Adrenal gland (tissue), 12 donors: ENCODE data around the gene SHISA6. TPM values are rescaled to one million over a fixed set of nuclear protein-coding genes. Genes with fewer than 3 reads are reported as not detected.

Experiments
- DNase-seq, 7 donors: peaks; one replicate each; pipeline ENCODE4 v3.0.0-alpha.2; 2019 to 2020
- H3K27ac ChIP-seq, 5 donors: fragments of 200-600 bp; sonication (generic) in 4 of 5; 1 replicate in 3 of 5; 2 replicates in 2 of 5; pipeline versions ENCODE4 v1.5.1 to v1.8.0; 2016 to 2020; ENCODE audit warnings: mild to moderate bottlenecking in 1 of 5
- H3K27me3 ChIP-seq: fragments of 200-600 bp; 2 replicates; pipeline ENCODE4 v1.8.0; 2021
- H3K36me3 ChIP-seq, 2 donors: fragments of 200-600 bp; replicated peaks in 1 of 2; 1 replicate in 1 of 2; 2 replicates in 1 of 2; pipeline versions ENCODE4 v1.5.1 to v1.8.0; 2018 to 2022
- H3K4me1 ChIP-seq, 2 donors: fragments of 200-600 bp; replicated peaks in 1 of 2; 1 replicate in 1 of 2; 2 replicates in 1 of 2; pipeline versions ENCODE4 v1.5.1 to v1.8.0; 2018 to 2021
- H3K4me3 ChIP-seq, 4 donors: fragments of 200-600 bp; sonication (generic) in 3 of 4; one replicate each; pipeline ENCODE4 v1.5.1; 2016 to 2018
- H3K9me3 ChIP-seq, 3 donors: fragments of 200-600 bp; sonication (generic) in 1 of 3; replicated peaks in 1 of 3; 1 replicate in 2 of 3; 2 replicates in 1 of 3; pipeline versions ENCODE4 v1.5.1 to v1.8.0; 2016 to 2021
- POLR2A ChIP-seq, 2 donors: fragments of 450-650 bp; IDR thresholded peaks; one replicate each; pipeline ENCODE4 v1.6.1; 2017; ENCODE audit warnings: antibody characterized with exemption in 2 of 2, mild to moderate bottlenecking in 2 of 2, moderate library complexity in 1 of 2
- WGBS, 4 donors: extraction: QIAGEN DNeasy Blood & Tissue Kit in 2 of 4; methylation state at CpG; one replicate each; pipeline versions ENCODE4 v1.1.5 to v1.1.7; 2013 to 2017; 5-methylcytosine and 5-hydroxymethylcytosine counted together
- intact Hi-C, 2 donors: fragments of 100-400 bp; cut with DNase I; formaldehyde crosslinking; loops; one replicate each; pipeline versions ENCODE4 v1.14.1 to v1.15.0; 2022 to 2023
- polyA plus RNA-seq, 3 donors: library from polyadenylated mRNA; stranded (reverse); fragments of 200-250 nt in 2 of 3; fragments of 350-450 nt in 1 of 3; fragmentation: Illumina TruSeq in 1 of 3; extraction: RNeasy Lipid Tissue Mini Kit (QIAGEN cat#74804) in 1 of 3; gene quantifications; one replicate each; pipeline ENCODE4 v1.2.3, GENCODE V29; 2013 to 2014
- total RNA-seq, 9 donors: library from RNA; depleted of rRNA in 4 of 9; stranded (reverse); fragments of >200 nt in 4 of 9; fragments of 120-200 nt in 1 of 9; fragmentation: NEBNext Ultra II Directional in 1 of 9; extraction: Animal tissue kit (Norgen Biotek cat#: 25700) in 1 of 9; gene quantifications; one replicate each; pipeline versions ENCODE4 v1.1.0 to v1.2.4, GENCODE V29; 2013 to 2023
- TF ChIP-seq, protein P1 (sequence below), 6 experiments: fragments of 450-650 bp in 4 of 6; fragments of 200-600 bp in 2 of 6; sonication (generic) in 1 of 6; IDR thresholded peaks; 1 replicate in 5 of 6; 2 replicates in 1 of 6; pipeline versions ENCODE4 v1.5.1 to v1.8.0; 2016 to 2021; ENCODE audit warnings: antibody characterized with exemption in 6 of 6, mild to moderate bottlenecking in 2 of 6, moderate library complexity in 1 of 6
- donor health status: healthy with polysubstance abuse.
- donor health status: Bipolar disorder and iron deficiency.
- donor health status: DM: yes; HTN: yes; CAD: no.
- donor health status: DM: no; HTN: no; CAD: no.
- donor health status: DM: no; HTN: no; CAD: no.
- donor health status: DM: yes; HTN: yes; CAD: no.

Gene SHISA6
- total and polyA plus RNA-seq, 12 donors, result 0.09 to 2.0 (median 0.57) TPM

- intact Hi-C loops, result no loop called here
- H3K27me3 ChIP-seq, result no peaks in the 10 kb centered on the region
- H3K4me1 ChIP-seq, result no peaks in the 10 kb centered on the region
- 52 to 100% (median 80%) methylated on average over 1 to 4 of the region's 4 CpGs for WGBS, 4 donors
- H3K4me3 ChIP-seq, result no peak overlapping the region
- H3K36me3 ChIP-seq, result no peaks in the 10 kb centered on the region
- DNase-seq, result no peak
- TF ChIP-seq POLR2A (IDR thresholded peaks at IDR 0.05), result no peak
- TF ChIP-seq, protein P1, sequence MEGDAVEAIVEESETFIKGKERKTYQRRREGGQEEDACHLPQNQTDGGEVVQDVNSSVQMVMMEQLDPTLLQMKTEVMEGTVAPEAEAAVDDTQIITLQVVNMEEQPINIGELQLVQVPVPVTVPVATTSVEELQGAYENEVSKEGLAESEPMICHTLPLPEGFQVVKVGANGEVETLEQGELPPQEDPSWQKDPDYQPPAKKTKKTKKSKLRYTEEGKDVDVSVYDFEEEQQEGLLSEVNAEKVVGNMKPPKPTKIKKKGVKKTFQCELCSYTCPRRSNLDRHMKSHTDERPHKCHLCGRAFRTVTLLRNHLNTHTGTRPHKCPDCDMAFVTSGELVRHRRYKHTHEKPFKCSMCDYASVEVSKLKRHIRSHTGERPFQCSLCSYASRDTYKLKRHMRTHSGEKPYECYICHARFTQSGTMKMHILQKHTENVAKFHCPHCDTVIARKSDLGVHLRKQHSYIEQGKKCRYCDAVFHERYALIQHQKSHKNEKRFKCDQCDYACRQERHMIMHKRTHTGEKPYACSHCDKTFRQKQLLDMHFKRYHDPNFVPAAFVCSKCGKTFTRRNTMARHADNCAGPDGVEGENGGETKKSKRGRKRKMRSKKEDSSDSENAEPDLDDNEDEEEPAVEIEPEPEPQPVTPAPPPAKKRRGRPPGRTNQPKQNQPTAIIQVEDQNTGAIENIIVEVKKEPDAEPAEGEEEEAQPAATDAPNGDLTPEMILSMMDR (IDR thresholded peaks at IDR 0.05), result no peak
- no peak overlapping the region for H3K27ac ChIP-seq
- no peaks in the 10 kb centered on the region for H3K9me3 ChIP-seq
These were observed 93.5 kb downstream of the SHISA6 start for GRCh38 chr17:11334493-11334892.

- DNase-seq, result no peak
- Histone ChIP-seq H3K27ac (no peak overlapping the region), H3K27me3 (no peaks in the 10 kb centered on the region), H3K36me3 (no peaks in the 10 kb centered on the region), H3K4me1 (no peaks in the 10 kb centered on the region), H3K4me3 (no peak overlapping the region), H3K9me3 (no peaks in the 10 kb centered on the region)
- WGBS, 4 donors, result 53 to 70% (median 60%) methylated on average over 5 of the region's 5 CpGs
- intact Hi-C loops, result no loop called here
- TF ChIP-seq, protein P1 (IDR thresholded peaks at IDR 0.05), result no peak
- TF ChIP-seq POLR2A (IDR thresholded peaks at IDR 0.05), result no peak
These were observed 95.3 kb downstream of the SHISA6 start for GRCh38 chr17:11336290-11336689.

- intact Hi-C loops, result no loop called here
- Histone ChIP-seq H3K4me3 (no peak overlapping the region), H3K36me3 (no peaks in the 10 kb centered on the region), H3K9me3 (no peaks in the 10 kb centered on the region), H3K27ac (no peak overlapping the region), H3K4me1 (no peaks in the 10 kb centered on the region), H3K27me3 (no peaks in the 10 kb centered on the region)
- 51 to 66% (median 63%) methylated on average over 3 of the region's 3 CpGs for WGBS, 4 donors
- TF ChIP-seq POLR2A (IDR thresholded peaks at IDR 0.05), result no peak
- TF ChIP-seq, protein P1 (IDR thresholded peaks at IDR 0.05), result no peak
- DNase-seq, result no peak
These were observed 99.8 kb downstream of the SHISA6 start for GRCh38 chr17:11340803-11341202.

DNA sequence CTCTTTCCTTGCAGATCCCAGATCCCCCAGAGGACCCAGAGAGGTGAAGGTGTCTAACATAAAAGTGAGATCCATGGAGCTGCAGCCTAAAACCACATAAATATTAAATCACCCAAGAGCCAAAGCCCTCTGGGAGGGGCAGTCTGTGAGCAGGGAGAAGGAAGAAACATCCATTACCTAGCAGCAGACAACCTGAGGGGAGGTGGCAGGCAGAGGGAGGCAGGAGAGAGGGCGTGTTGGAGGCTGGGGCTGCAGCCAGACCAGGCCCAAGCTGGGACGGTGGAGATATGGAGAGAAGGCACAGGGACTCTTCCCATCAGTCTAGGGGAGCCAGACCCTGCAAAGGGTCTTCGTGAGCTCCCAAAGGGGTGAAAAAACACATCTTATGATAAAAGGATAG is 101.1 kb downstream of the SHISA6 start:
- Histone ChIP-seq H3K9me3 (no peaks in the 10 kb centered on the region), H3K36me3 (no peaks in the 10 kb centered on the region), H3K4me1 (no peaks in the 10 kb centered on the region), H3K27ac (no peak overlapping the region), H3K4me3 (no peak overlapping the region), H3K27me3 (no peaks in the 10 kb centered on the region)
- no peak for DNase-seq
- intact Hi-C loops, result no loop called here
- WGBS, 4 donors, result 44 to 60% (median 56%) methylated on average over 3 of the region's 3 CpGs
- TF ChIP-seq POLR2A (IDR thresholded peaks at IDR 0.05), result no peak

DNA sequence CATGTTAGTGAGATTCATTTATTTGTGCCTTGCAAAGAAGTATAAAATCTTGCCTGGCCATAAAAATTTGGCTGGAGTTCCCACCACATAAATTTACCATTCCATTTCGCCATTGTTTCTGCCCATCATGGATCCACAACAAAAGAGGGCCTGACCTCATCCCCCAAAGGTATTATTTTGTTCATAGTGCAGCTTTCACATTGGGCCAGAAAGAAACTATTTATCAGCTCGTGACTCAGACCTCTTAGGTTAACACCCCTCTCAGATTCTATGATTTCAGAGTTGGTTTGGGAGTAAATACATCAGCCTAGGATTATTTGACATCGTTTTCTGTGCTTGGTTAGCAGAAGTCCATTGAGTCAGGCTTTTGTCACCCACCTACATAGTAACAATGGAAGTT is 108.1 kb downstream of the SHISA6 start:
- 55 to 63% (median 59%) methylated on average over 3 of the region's 3 CpGs for WGBS, 4 donors
- no peaks in the 10 kb centered on the region for H3K27me3 ChIP-seq
- H3K27ac ChIP-seq, result no peak overlapping the region
- no peak overlapping the region for H3K4me3 ChIP-seq
- no peaks in the 10 kb centered on the region for H3K9me3 ChIP-seq
- H3K36me3 ChIP-seq, result no peaks in the 10 kb centered on the region
- intact Hi-C loops, result no loop called here
- DNase-seq, result no peak
- no peak for TF ChIP-seq POLR2A (IDR thresholded peaks at IDR 0.05)
- TF ChIP-seq, protein P1 (IDR thresholded peaks at IDR 0.05), result no peak
- H3K4me1 ChIP-seq, result no peaks in the 10 kb centered on the region
